K562 (cell line): ENCODE data around the gene EFHB. TPM values are rescaled to one million over a fixed set of nuclear protein-coding genes. Genes with fewer than 3 reads are reported as not detected.

Source experiments
- ARID4B ChIP-seq: sonication (generic); formaldehyde crosslinking; IDR thresholded peaks from 2 replicates; pipeline ENCODE4 v1.8.0; 2022; ENCODE audit warnings: mild to moderate bottlenecking, missing genetic modification reagents
- ATF3 ChIP-seq, 2 experiments: fragments of 450-650 bp in 1 of 2; sonication (generic) in 1 of 2; formaldehyde crosslinking in 1 of 2; IDR thresholded peaks in 1 of 2; conservative IDR thresholded peaks in 1 of 2; 2 replicates each; pipeline versions ENCODE4 v1.6.1 to v1.8.1; 2016 to 2023; ENCODE audit warnings: mild to moderate bottlenecking in 2 of 2, moderate library complexity in 2 of 2, inconsistent platforms in 1 of 2, missing genetic modification reagents in 1 of 2
- DPF2 ChIP-seq: fragments of 450-650 bp; IDR thresholded peaks from 2 replicates; pipeline ENCODE4 v1.6.1; 2016
- ELF1 ChIP-seq: fragments of 200-800 bp; sonication (Bioruptor generic); IDR thresholded peaks from 2 replicates; pipeline ENCODE4 v1.6.1; 2016; ENCODE audit warnings: missing genetic modification characterization, missing compliant biosample characterization
- FOXP1 ChIP-seq: sonication (generic); formaldehyde crosslinking; IDR thresholded peaks from 2 replicates; pipeline ENCODE4 v1.8.0; 2022; ENCODE audit warnings: mild to moderate bottlenecking, missing genetic modification reagents
- KLF6 ChIP-seq: fragments of 250-450 bp; sonication (Bioruptor Pico); IDR thresholded peaks from 2 replicates; pipeline ENCODE4 v1.4.0; 2020; ENCODE audit warnings: mild to moderate bottlenecking, moderate library complexity, borderline replicate concordance
- PPARD ChIP-seq: fragments of 250-450 bp; sonication (Bioruptor Pico); IDR thresholded peaks from 2 replicates; pipeline ENCODE4 v1.8.0; 2022; ENCODE audit warnings: inconsistent platforms, mild to moderate bottlenecking, moderate library complexity
- RBM22 ChIP-seq: fragments of 200-400 bp; formaldehyde crosslinking; IDR thresholded peaks from 2 replicates; pipeline ENCODE4 v1.6.1; 2018; ENCODE audit warnings: low read length, low read depth; ENCODE audit not compliant: poor library complexity, severe bottlenecking
- TEAD4 ChIP-seq, 2 experiments: sonication (generic) in 1 of 2; formaldehyde crosslinking in 1 of 2; IDR thresholded peaks; 2 replicates each; pipeline versions ENCODE4 v1.6.1 to v1.8.0; 2012 to 2022; ENCODE audit warnings: borderline replicate concordance in 1 of 2, inconsistent platforms in 1 of 2, low read length in 1 of 2, mild to moderate bottlenecking in 1 of 2, missing genetic modification reagents in 1 of 2
- USF1 ChIP-seq: sonication (generic); formaldehyde crosslinking; IDR thresholded peaks from 2 replicates; pipeline ENCODE4 v1.9.0; 2022; ENCODE audit warnings: mild to moderate bottlenecking, missing genetic modification reagents
- ZMIZ1 ChIP-seq, 2 experiments: fragments of 150-350 bp in 1 of 2; IDR thresholded peaks; 2 replicates each; pipeline ENCODE4 v1.6.1; 2012 to 2016; ENCODE audit warnings: low read depth in 2 of 2, low read length in 2 of 2, mild to moderate bottlenecking in 1 of 2, moderate library complexity in 1 of 2
- ZNF232 ChIP-seq: sonication (generic); formaldehyde crosslinking; IDR thresholded peaks from 2 replicates; pipeline ENCODE4 v1.8.0; 2022; ENCODE audit warnings: mild to moderate bottlenecking, missing genetic modification reagents
- ZNF324 ChIP-seq: fragments of 250-450 bp; sonication (Bioruptor Pico); IDR thresholded peaks from 2 replicates; pipeline ENCODE4 v1.4.0; 2020; ENCODE audit warnings: mild to moderate bottlenecking
- polyA plus RNA-seq, 8 experiments: library from polyadenylated mRNA; depleted of rRNA in 4 of 8; stranded (reverse) in 5 of 8; unstranded in 3 of 8; fragments of >200 nt; fragmentation: Nextera tagmentation in 2 of 8; fragmentation: Illumina TruSeq in 1 of 8; extraction: Ambion mirVana in 2 of 8; extraction: Trizol in 1 of 8; gene quantifications; 2 replicates each; pipeline versions ENCODE4 v1.2.1 to v1.2.3, GENCODE V29; 2011 to 2014; ENCODE audit warnings: inconsistent platforms in 1 of 8, missing spikeins in 1 of 8
- total RNA-seq, 7 experiments: library from RNA; depleted of rRNA in 6 of 7; stranded (reverse); fragments of >200 nt in 6 of 7; fragmentation: Illumina TruSeq in 2 of 7; extraction: Trizol in 2 of 7; gene quantifications; 2 replicates each; pipeline versions ENCODE4 v1.2.1 to v1.2.3, GENCODE V29; 2011 to 2021; ENCODE audit warnings: low replicate concordance in 1 of 7

EFHB gene
- total and polyA plus RNA-seq, 9 of the 15 experiments (the other 6 are each of a cell fraction or from before 2014, with no cell fraction given), result 1.5 to 4.0 (median 1.8) TPM

GRCh38 chr3:19947549-19948225 is 13.7 kb upstream of the EFHB start (continued):
- TF ChIP-seq ARID4B (CRISPR knock-in tag), result peak; percentile 63
- TF ChIP-seq KLF6, result 0 out of 2 replicates have a peak, but pooled peaks have one; percentile 3
- no peak for TF ChIP-seq ELF1 (tag)
- peak; percentile 92 for TF ChIP-seq ATF3 (IDR thresholded peaks at IDR 0.05)
- peak; percentile 54; the same call in 1 of the 2 replicates for TF ChIP-seq ATF3 (CRISPR knock-in tag; conservative IDR thresholded peaks at IDR 0.05)
- 0 out of 4 replicates have a peak, but pooled peaks of 1 of the 2 experiments have one; percentile 2 for TF ChIP-seq ZMIZ1 (IDR thresholded peaks at IDR 0.05; ENCODE audit: low read depth in 2 of 2, low read length in 2 of 2)
- no peak for TF ChIP-seq TEAD4 (IDR thresholded peaks at IDR 0.05; ENCODE audit: low read length)
- 0 out of 2 replicates have a peak, but pooled peaks have one; percentile 2 for TF ChIP-seq TEAD4 (CRISPR knock-in tag; IDR thresholded peaks at IDR 0.05; ENCODE audit: borderline replicate concordance)
- no peak for TF ChIP-seq PPARD (CRISPR knock-in tag)
- TF ChIP-seq USF1, result peak; percentile 20; the same call in 1 of the 2 replicates
- 0 out of 2 replicates have a peak, but pooled peaks have one; percentile 43 for TF ChIP-seq FOXP1 (CRISPR knock-in tag)
- TF ChIP-seq RBM22, result no peak
- TF ChIP-seq ZNF324, result no peak; the same call in 1 of the 2 replicates
- peak; percentile 73 for TF ChIP-seq ZNF232
- TF ChIP-seq DPF2, result peak; percentile 38; the same call in 1 of the 2 replicates
